ENCODE data around the gene DPP6. TPM values are rescaled to one million over a fixed set of nuclear protein-coding genes. Genes with fewer than 3 reads are reported as not detected.

Gene DPP6
- total and polyA plus RNA-seq, 11 donors: 0.05 to 2.9 (median 0.11) TPM; not detected in 3

DNA sequence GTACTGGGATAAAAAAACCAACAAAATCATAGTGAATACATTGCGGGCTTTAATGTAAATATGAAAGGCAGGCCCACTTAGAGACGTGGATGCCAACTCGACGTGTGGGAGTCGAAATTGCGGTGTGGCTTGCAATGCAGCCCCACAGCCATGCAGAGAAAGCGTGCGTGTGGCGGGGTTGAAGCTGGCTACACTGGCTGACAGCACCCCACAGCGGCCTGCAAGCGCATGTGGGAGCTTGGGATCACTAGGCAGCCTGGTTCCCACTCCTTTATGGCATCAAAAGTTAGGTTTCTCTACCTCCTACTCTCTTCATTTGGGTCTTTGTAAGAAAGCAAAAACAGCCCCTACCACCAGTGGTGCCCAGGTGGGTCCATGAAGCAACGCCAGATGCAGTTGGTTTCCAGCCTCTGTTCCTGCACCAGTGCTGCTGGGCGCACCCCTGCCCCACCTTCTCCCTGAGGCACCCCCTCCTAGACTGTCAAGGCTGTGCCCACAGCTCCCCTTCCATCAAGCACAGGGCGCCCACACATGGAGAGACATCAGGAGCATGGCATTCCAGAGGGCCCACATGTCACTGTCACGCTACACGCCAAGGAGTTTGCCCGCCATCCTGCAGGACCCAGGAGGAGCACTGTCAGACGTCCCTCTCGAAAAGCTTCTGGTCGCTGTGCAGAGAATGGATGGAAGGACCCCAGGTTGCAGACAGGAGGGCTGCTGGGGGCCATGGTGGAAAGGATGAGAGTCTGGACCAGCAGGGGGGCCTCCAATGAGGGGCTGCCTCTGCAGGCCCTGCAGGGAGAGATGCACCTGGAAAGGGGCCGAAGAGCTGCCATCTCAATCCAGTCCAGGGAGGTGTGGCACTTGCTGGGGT, 807.8 kb downstream of the DPP6 start:
- ATAC-seq: no peak
- DNase-seq: no peak
- WGBS, 4 donors: 82 to 87% (median 85%) methylated on average over 21 of the region's 21 CpGs
- TF ChIP-seq, protein P1, sequence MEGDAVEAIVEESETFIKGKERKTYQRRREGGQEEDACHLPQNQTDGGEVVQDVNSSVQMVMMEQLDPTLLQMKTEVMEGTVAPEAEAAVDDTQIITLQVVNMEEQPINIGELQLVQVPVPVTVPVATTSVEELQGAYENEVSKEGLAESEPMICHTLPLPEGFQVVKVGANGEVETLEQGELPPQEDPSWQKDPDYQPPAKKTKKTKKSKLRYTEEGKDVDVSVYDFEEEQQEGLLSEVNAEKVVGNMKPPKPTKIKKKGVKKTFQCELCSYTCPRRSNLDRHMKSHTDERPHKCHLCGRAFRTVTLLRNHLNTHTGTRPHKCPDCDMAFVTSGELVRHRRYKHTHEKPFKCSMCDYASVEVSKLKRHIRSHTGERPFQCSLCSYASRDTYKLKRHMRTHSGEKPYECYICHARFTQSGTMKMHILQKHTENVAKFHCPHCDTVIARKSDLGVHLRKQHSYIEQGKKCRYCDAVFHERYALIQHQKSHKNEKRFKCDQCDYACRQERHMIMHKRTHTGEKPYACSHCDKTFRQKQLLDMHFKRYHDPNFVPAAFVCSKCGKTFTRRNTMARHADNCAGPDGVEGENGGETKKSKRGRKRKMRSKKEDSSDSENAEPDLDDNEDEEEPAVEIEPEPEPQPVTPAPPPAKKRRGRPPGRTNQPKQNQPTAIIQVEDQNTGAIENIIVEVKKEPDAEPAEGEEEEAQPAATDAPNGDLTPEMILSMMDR (IDR thresholded peaks at IDR 0.05): no peak
- TF ChIP-seq POLR2A (IDR thresholded peaks at IDR 0.05): no peak
- Histone ChIP-seq H3K27ac (no peak overlapping the region), H3K4me3 (no peak overlapping the region), H3K4me1 (no peaks in the 10 kb centered on the region), H3K27me3 (peaks cover 0 to 3% (median 0%) of the 10 kb centered on the region in 9 donors), H3K36me3 (no peaks in the 10 kb centered on the region), H3K9me3 (no peaks in the 10 kb centered on the region)
- intact Hi-C loops (cut with DNase I): no loop called here

- DNase-seq: no peak
- ATAC-seq: no peak
- Histone ChIP-seq H3K27me3 (peaks cover 0 to 3% (median 0%) of the 10 kb centered on the region in 9 donors), H3K9me3 (no peaks in the 10 kb centered on the region), H3K4me3 (no peak overlapping the region), H3K27ac (no peak overlapping the region), H3K36me3 (no peaks in the 10 kb centered on the region), H3K4me1 (no peaks in the 10 kb centered on the region)
- TF ChIP-seq POLR2A (IDR thresholded peaks at IDR 0.05): no peak
- TF ChIP-seq, protein P1 (IDR thresholded peaks at IDR 0.05): no peak
- 76 to 87% (median 83%) methylated on average over 5 to 7 of the region's 7 CpGs for WGBS, 4 donors
- intact Hi-C loops (cut with DNase I): no loop called here
Observed at GRCh38 chr7:154860621-154861375, 808.6 kb downstream of the DPP6 start.

DNA sequence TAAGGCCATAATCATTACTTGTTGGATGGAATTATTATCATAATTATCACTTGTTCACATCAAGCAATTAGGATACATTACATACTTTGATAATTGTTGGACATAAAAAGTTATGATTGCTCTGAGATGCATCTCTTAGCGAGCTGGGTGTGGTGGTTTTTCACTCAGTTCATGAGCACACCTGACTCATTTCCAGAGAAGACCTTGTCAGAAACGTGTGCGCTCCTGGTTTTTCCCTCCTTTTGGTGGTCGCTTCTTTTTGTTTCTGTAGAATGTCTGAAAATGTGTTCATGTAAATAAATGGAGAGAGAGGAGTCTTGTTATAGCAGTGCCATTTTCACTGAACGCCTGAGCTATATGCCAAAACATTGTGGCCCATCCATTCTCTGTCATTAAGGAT, 809.4 kb downstream of the DPP6 start:
- ATAC-seq (no peak), DNase-seq (no peak)
- Histone ChIP-seq H3K4me3 (no peak overlapping the region), H3K27me3 (peaks cover 0 to 10% (median under 1%) of the 10 kb centered on the region in 9 donors), H3K36me3 (no peaks in the 10 kb centered on the region), H3K27ac (no peak overlapping the region), H3K4me1 (no peaks in the 10 kb centered on the region), H3K9me3 (no peaks in the 10 kb centered on the region)
- WGBS, 4 donors: 64 to 72% (median 68%) methylated on average over 5 of the region's 5 CpGs
- intact Hi-C loops (cut with DNase I): no loop called here
- TF ChIP-seq POLR2A (IDR thresholded peaks at IDR 0.05): no peak
- TF ChIP-seq, protein P1 (IDR thresholded peaks at IDR 0.05): no peak

GRCh38 chr7:154862153-154862791, 810.1 kb downstream of the DPP6 start:
- Histone ChIP-seq H3K27me3 (peaks cover 0 to 13% (median 7%) of the 10 kb centered on the region in 9 donors), H3K4me3 (no peak overlapping the region), H3K27ac (no peak overlapping the region), H3K36me3 (no peaks in the 10 kb centered on the region), H3K4me1 (no peaks in the 10 kb centered on the region), H3K9me3 (no peaks in the 10 kb centered on the region)
- DNase-seq (no peak), ATAC-seq (no peak)
- TF ChIP-seq POLR2A (IDR thresholded peaks at IDR 0.05): no peak
- TF ChIP-seq, protein P1 (IDR thresholded peaks at IDR 0.05): no peak
- WGBS, 4 donors: 71 to 79% (median 76%) methylated on average over 10 to 16 of the region's 16 CpGs
- intact Hi-C loops (cut with DNase I): no loop called here

All from heart left ventricle (tissue), 16 donors.